Left lung (tissue), 10 donors: ENCODE results near the gene PDIA6. TPM values are rescaled to one million over a fixed set of nuclear protein-coding genes. Genes with fewer than 3 reads are reported as not detected.

Experiments
- ATAC-seq: fragments of 200-7000 bp; cut with Tn5 transposase; one replicate; pipeline ENCODE4 v1.9.1; 2020; ENCODE audit warnings: moderate library complexity
- DNase-seq, 4 donors: peaks; one replicate each; pipeline ENCODE4 v3.0.0-alpha.2; 2013 to 2020
- H3K27ac ChIP-seq, 2 donors: fragments of 200-600 bp; sonication (generic) in 1 of 2; one replicate each; pipeline versions ENCODE4 v1.5.0 to v1.8.0; 2020 to 2021
- H3K27me3 ChIP-seq, 2 donors: fragments of 200-600 bp; sonication (generic) in 1 of 2; one replicate each; pipeline versions ENCODE4 v1.5.0 to v1.8.0; 2020 to 2021
- H3K36me3 ChIP-seq, 2 donors: fragments of 200-600 bp; sonication (generic) in 1 of 2; one replicate each; pipeline versions ENCODE4 v1.5.0 to v1.8.0; 2020 to 2021
- H3K4me1 ChIP-seq, 2 donors: fragments of 200-600 bp; one replicate each; pipeline ENCODE4 v1.8.0; 2021
- H3K4me3 ChIP-seq, 2 donors: fragments of 200-600 bp; sonication (generic) in 1 of 2; one replicate each; pipeline versions ENCODE4 v1.5.0 to v1.8.0; 2020 to 2021; ENCODE audit warnings: mild to moderate bottlenecking in 1 of 2
- H3K9me3 ChIP-seq, 2 donors: fragments of 200-600 bp; sonication (generic) in 1 of 2; one replicate each; pipeline versions ENCODE4 v1.5.0 to v1.8.0; 2020 to 2021
- intact Hi-C, 2 donors: fragments of 100-400 bp; cut with DNase I; formaldehyde crosslinking; loops; one replicate each; pipeline versions ENCODE4 v1.11.2 to v1.14.2; 2022
- polyA plus RNA-seq, 6 donors: library from polyadenylated mRNA; unstranded; fragments of 120-200 nt; gene quantifications; one replicate each; pipeline ENCODE4 v1.2.1, GENCODE V29; 2013; ENCODE audit not compliant: insufficient read length in 6 of 6
- total RNA-seq, 2 donors: library from RNA; stranded (reverse); fragmentation: NEBNext Ultra II Directional; extraction: Animal tissue kit (Norgen Biotek cat#: 25700); gene quantifications; one replicate each; pipeline ENCODE4 v1.2.1, GENCODE V29; 2021
- TF ChIP-seq, protein P1 (sequence below), 2 donors: fragments of 200-600 bp; sonication (generic) in 1 of 2; IDR thresholded peaks; one replicate each; pipeline versions ENCODE4 v1.5.0 to v1.8.0; 2021; ENCODE audit warnings: antibody characterized with exemption in 2 of 2
- donor health status: DM: no; HTN: yes; CAD: no.
- donor health status: DM: no; HTN: no; CAD: no.

PDIA6 gene
- total and polyA plus RNA-seq, 8 donors, result 239 to 341 (median 277) TPM

DNA sequence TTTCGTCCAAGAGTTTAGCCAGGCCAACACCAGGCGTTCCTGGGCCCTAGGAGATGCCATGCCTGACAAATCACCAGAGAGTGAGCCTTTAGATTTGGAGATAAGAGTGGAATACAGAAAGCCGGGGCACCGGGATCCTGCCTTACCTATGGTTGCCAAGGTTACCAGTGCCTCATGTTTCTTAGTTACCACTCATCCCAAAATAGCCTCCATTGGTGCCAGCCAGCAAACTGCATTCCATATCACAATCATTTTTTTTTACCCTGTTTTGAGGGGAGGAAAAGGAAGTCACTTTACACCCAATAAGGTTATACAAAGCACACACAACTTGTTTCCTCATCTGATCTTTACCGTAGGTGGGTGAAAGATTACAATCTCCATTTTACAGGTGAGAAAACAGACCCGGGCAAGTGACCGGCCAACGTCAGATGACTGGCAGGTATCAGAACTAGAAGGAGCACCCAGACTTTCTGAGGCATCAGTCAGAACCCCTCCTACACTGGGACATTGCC lies 48.3 kb upstream of the PDIA6 start:
- DNase-seq (no peak), ATAC-seq (no peak)
- H3K27me3 ChIP-seq, result peaks cover 0 to 48% of the 10 kb centered on the region in 2 donors
- H3K36me3 ChIP-seq, result no peaks in the 10 kb centered on the region
- no peaks in the 10 kb centered on the region for H3K9me3 ChIP-seq
- no peak overlapping the region for H3K4me3 ChIP-seq
- TF ChIP-seq, protein P1, sequence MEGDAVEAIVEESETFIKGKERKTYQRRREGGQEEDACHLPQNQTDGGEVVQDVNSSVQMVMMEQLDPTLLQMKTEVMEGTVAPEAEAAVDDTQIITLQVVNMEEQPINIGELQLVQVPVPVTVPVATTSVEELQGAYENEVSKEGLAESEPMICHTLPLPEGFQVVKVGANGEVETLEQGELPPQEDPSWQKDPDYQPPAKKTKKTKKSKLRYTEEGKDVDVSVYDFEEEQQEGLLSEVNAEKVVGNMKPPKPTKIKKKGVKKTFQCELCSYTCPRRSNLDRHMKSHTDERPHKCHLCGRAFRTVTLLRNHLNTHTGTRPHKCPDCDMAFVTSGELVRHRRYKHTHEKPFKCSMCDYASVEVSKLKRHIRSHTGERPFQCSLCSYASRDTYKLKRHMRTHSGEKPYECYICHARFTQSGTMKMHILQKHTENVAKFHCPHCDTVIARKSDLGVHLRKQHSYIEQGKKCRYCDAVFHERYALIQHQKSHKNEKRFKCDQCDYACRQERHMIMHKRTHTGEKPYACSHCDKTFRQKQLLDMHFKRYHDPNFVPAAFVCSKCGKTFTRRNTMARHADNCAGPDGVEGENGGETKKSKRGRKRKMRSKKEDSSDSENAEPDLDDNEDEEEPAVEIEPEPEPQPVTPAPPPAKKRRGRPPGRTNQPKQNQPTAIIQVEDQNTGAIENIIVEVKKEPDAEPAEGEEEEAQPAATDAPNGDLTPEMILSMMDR (IDR thresholded peaks at IDR 0.05), result no peak
- no peaks in the 10 kb centered on the region for H3K4me1 ChIP-seq
- no peak overlapping the region for H3K27ac ChIP-seq
- intact Hi-C loops, result no loop called here

DNA sequence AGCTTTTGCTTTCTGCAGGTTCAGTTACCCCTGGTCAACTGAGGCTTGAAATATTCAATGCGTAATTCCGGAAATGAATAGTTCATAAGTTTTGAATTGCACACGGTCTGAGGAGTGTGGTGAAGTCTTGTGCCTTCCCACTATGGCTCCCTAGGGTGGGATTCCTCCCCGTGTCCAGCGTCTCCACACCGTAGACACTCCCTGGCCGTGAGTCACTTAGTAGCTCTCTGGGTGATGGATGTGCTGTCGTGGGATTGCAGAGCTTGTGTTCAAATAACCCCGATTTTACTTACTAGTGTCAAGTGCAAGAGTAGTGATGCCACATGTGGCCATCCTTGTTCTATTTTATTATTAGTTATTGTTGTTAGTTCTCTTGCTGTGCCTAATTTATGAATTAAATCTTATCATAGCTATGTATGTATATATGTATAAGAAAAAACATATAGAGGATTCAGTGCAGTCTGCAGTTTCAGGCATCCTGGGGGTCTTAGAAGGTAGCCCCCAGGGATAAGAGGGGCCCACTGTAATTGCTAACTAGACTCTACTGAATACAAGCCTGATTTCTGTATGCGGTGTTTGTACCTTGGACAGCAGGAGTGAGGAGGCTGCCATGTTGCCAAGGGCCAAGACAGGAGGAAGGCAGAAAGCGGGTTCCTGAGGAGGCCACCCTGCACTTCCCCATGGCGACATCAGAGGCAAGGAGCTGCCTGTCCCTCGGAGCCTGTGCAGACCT lies 47.7 kb upstream of the PDIA6 start:
- DNase-seq (no peak), ATAC-seq (no peak)
- peaks cover 0 to 43% of the 10 kb centered on the region in 2 donors for H3K27me3 ChIP-seq
- no peaks in the 10 kb centered on the region for H3K9me3 ChIP-seq
- TF ChIP-seq, protein P1 (IDR thresholded peaks at IDR 0.05), result no peak
- intact Hi-C loops, result no loop called here
- H3K4me1 ChIP-seq, result no peaks in the 10 kb centered on the region
- no peaks in the 10 kb centered on the region for H3K36me3 ChIP-seq
- H3K4me3 ChIP-seq, result no peak overlapping the region
- H3K27ac ChIP-seq, result no peak overlapping the region

DNA sequence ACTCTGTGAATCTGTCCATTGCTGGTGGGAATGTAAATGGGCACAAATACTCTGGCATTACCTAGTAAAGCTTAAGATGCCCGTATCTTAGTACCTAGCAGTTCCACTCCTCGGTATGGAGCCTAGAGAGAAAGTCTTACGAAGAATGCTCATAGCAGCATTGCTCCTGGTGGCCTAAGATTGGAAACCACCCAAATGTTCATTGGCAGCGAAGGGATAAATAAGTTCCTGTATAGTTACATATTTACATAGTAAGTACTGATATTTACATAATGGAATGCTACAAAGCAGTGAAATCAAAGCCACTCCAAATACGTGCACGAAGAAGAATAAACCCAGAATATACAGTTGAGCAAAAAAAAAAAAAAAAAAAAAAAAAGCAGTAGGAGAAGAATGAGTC lies 46.7 kb upstream of the PDIA6 start:
- Histone ChIP-seq H3K4me3 (no peak overlapping the region), H3K27ac (no peak overlapping the region), H3K4me1 (no peaks in the 10 kb centered on the region), H3K27me3 (peaks cover 0 to 33% of the 10 kb centered on the region in 2 donors), H3K9me3 (no peaks in the 10 kb centered on the region), H3K36me3 (no peaks in the 10 kb centered on the region)
- no peak for ATAC-seq
- TF ChIP-seq, protein P1 (IDR thresholded peaks at IDR 0.05), result no peak
- intact Hi-C loops, result no loop called here
- DNase-seq, result peak in 1 of 4 donors; percentile 17

DNA sequence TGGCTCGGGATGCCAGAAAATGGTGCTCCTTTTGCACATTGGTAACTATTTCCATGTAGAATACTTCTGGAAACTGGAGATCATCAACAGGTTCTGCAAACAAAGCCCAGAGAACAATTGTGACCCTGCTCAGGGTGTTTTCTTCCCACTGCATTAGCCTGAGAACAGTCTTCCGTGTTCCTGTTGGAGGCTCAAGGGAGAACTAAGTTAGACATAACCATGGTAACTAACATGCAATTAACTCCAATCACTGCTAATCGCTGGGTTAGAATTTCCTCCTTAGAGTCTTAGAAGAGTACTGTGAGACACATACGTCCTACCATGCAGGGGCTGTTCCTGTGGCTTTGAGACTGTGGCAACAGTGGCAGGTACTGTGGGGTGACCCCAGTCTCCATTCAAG lies 36.0 kb upstream of the PDIA6 start:
- Histone ChIP-seq H3K27ac (no peak overlapping the region), H3K36me3 (no peaks in the 10 kb centered on the region), H3K4me3 (no peak overlapping the region), H3K4me1 (no peaks in the 10 kb centered on the region), H3K27me3 (peaks cover 0 to 10% of the 10 kb centered on the region in 2 donors), H3K9me3 (no peaks in the 10 kb centered on the region)
- intact Hi-C loops, result no loop called here
- no peak for DNase-seq
- ATAC-seq, result no peak
- TF ChIP-seq, protein P1 (IDR thresholded peaks at IDR 0.05), result no peak

DNA sequence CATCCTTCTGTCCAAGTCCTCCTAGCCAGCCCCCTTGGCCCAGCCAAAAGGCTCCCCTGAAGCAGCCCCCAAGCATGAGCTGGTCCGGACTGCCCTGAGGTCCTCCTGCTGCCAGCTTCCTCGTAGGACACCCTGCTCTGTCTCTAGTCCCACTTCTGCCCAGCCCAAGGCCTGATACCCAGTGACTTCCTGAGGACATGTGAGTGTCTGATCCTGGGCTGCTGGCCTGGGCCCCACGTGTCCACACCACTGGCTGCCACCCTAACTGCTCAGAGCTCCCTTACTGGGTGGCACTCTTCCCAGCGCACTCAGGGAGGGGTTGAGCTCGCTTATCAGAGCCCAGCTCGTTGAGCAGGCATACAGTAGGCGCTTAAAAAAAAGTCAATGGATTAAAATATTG lies 34.4 kb upstream of the PDIA6 start:
- H3K4me3 ChIP-seq, result no peak overlapping the region
- no peak overlapping the region for H3K27ac ChIP-seq
- ATAC-seq, result no peak

More for the DNA sequence above, 34.4 kb upstream of the PDIA6 start:
- H3K36me3 ChIP-seq, result no peaks in the 10 kb centered on the region
- H3K27me3 ChIP-seq, result peaks cover 0 to 10% of the 10 kb centered on the region in 2 donors
- peaks cover 0 to 4% of the 10 kb centered on the region in 2 donors for H3K9me3 ChIP-seq
- H3K4me1 ChIP-seq, result no peaks in the 10 kb centered on the region
- intact Hi-C loops, result no loop called here
- TF ChIP-seq, protein P1 (IDR thresholded peaks at IDR 0.05), result no peak
- no peak for DNase-seq
